ENCODE measurements around the gene PROK1. TPM values are rescaled to one million over a fixed set of nuclear protein-coding genes. Genes with fewer than 3 reads are reported as not detected.

The PROK1 gene
- total RNA-seq, 1 experiment from 2014 or later, result 0.22 TPM

DNA sequence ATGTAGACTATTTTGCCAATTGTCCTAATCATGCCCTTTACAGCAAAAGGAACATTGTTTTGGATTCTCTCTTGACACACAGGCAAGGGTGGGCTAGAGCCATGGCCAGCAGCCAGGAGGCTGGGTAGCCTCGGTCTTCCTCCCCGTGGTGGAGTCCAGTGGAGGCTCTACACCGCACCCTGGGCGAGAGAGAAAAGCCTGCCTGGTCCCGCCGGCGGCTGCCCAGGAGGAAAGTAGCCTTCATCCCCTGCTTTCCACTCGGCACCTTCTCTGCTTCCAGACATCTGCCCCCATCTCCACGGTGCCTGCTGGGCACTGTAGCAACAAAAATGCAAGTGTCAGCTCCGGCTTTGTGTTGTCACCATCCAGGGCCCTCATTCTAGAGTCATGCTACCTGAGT is 21.6 kb downstream of the PROK1 start (continued):
- TF ChIP-seq, protein P1, sequence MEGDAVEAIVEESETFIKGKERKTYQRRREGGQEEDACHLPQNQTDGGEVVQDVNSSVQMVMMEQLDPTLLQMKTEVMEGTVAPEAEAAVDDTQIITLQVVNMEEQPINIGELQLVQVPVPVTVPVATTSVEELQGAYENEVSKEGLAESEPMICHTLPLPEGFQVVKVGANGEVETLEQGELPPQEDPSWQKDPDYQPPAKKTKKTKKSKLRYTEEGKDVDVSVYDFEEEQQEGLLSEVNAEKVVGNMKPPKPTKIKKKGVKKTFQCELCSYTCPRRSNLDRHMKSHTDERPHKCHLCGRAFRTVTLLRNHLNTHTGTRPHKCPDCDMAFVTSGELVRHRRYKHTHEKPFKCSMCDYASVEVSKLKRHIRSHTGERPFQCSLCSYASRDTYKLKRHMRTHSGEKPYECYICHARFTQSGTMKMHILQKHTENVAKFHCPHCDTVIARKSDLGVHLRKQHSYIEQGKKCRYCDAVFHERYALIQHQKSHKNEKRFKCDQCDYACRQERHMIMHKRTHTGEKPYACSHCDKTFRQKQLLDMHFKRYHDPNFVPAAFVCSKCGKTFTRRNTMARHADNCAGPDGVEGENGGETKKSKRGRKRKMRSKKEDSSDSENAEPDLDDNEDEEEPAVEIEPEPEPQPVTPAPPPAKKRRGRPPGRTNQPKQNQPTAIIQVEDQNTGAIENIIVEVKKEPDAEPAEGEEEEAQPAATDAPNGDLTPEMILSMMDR (IDR thresholded peaks at IDR 0.05 in 2 of 3, conservative IDR thresholded peaks at IDR 0.05 in 1 of 3; ENCODE audit: borderline replicate concordance in 1 of 3, insufficient read depth in 1 of 3, low read depth in 2 of 3, low read length in 2 of 3), result no peak
- TF ChIP-seq EZH2phosphoT487 (IDR thresholded peaks at IDR 0.05; ENCODE audit: borderline replicate concordance) (no peak), EGR1 (IDR thresholded peaks at IDR 0.05; ENCODE audit: low read depth) (no peak)

DNA sequence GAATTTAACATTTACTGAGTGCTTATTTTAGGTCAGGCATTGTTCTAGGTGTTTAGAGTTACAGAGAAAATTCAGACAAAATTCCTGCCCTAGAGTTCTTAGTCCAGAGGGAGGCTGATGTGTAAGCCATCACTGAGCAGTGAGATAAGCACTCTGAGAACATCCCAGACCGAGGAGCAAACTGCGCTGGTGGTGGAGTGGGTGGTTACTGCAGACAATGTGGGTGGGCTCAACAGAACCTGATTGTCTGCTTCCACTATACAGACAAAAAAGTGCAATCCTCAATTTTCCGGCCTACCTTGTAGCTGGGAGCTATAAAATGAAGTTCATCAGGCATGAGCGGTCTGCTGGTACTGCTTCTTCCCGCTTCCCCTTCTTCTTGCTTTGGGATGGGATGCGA is 23.5 kb downstream of the PROK1 start:
- no peaks in the 10 kb centered on the region for H3K9me2 ChIP-seq (ENCODE audit: insufficient read depth)
- intact Hi-C loops (cut with micrococcal nuclease), result no loop called here
- H3K36me3 ChIP-seq (ENCODE audit: control insufficient read depth in 1 of 2, insufficient read depth in 2 of 2, low read length in 2 of 2), result no peaks in the 10 kb centered on the region
- ChIA-PET RAD21 (ENCODE audit: low non-redundant PET in 1 of 2, low total read pairs in 2 of 2, uncharacterized antibody in 2 of 2, unreplicated experiment in 2 of 2) (no interaction called here), POLR2A (no interaction called here), CTCF (interaction anchor here (21.6 kb wide), 1 partner anchor 21 kb away, joined by 203 read pairs; no protein-coding TSS in a partner anchor)
- H3K4me3 ChIP-seq (replicated peaks in 1 of 2; ENCODE audit: low read depth in 1 of 2, low read length in 2 of 2), result no peak overlapping the region
- H3K9ac ChIP-seq (ENCODE audit: low read length), result no peak overlapping the region
- no peak overlapping the region for H2AFZ ChIP-seq (ENCODE audit: low read depth, low read length, poor library complexity, severe bottlenecking)
- H3K9me3 ChIP-seq (ENCODE audit: control insufficient read depth in 1 of 2, insufficient read depth in 1 of 2, low read depth in 1 of 2, low read length in 2 of 2), result no peaks in the 10 kb centered on the region
- no peak overlapping the region for H3K4me2 ChIP-seq (ENCODE audit: low read length)
- H4K20me1 ChIP-seq (ENCODE audit: insufficient read depth), result no peaks in the 10 kb centered on the region
- no peaks in the 10 kb centered on the region for H3K27me3 ChIP-seq (ENCODE audit: insufficient read depth, low read length)
- ATAC-seq (no peak), DNase-seq (ENCODE audit: low read depth, low spot score) (no peak)
- BruUV-seq (replicated peaks), result no TSS peak
- H3K4me1 ChIP-seq (ENCODE audit: control insufficient read depth in 1 of 2, insufficient read depth in 2 of 2, low read length in 2 of 2), result peaks cover 23 to 47% of the 10 kb centered on the region in 2 experiments
- H3K79me2 ChIP-seq (ENCODE audit: insufficient read depth, low read length), result no peaks in the 10 kb centered on the region
- H3K27ac ChIP-seq (ENCODE audit: low read depth, low read length), result no peak overlapping the region
- no peak for TF ChIP-seq YY1 (IDR thresholded peaks at IDR 0.05; ENCODE audit: extremely low read depth, insufficient replicate concordance, low read depth, low read length)
- TF ChIP-seq CBX3 (IDR thresholded peaks at IDR 0.05; ENCODE audit: low read depth), result no peak
- no peak for TF ChIP-seq POLR2AphosphoS5 (IDR thresholded peaks at IDR 0.05; ENCODE audit: low read depth, low read length)
- TF ChIP-seq, protein P2, sequence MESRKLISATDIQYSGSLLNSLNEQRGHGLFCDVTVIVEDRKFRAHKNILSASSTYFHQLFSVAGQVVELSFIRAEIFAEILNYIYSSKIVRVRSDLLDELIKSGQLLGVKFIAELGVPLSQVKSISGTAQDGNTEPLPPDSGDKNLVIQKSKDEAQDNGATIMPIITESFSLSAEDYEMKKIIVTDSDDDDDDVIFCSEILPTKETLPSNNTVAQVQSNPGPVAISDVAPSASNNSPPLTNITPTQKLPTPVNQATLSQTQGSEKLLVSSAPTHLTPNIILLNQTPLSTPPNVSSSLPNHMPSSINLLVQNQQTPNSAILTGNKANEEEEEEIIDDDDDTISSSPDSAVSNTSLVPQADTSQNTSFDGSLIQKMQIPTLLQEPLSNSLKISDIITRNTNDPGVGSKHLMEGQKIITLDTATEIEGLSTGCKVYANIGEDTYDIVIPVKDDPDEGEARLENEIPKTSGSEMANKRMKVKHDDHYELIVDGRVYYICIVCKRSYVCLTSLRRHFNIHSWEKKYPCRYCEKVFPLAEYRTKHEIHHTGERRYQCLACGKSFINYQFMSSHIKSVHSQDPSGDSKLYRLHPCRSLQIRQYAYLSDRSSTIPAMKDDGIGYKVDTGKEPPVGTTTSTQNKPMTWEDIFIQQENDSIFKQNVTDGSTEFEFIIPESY (IDR thresholded peaks at IDR 0.05; ENCODE audit: extremely low read depth, insufficient replicate concordance, low read length), result no peak
- no peak for TF ChIP-seq SP1 (IDR thresholded peaks at IDR 0.05; ENCODE audit: low read depth)
- TF ChIP-seq FOSL1 (IDR thresholded peaks at IDR 0.05; ENCODE audit: low read depth), result no peak
- no peak for TF ChIP-seq ELF1 (IDR thresholded peaks at IDR 0.05; ENCODE audit: borderline replicate concordance, low read depth)
- no peak for TF ChIP-seq JUND (IDR thresholded peaks at IDR 0.05)
- TF ChIP-seq SIN3A (IDR thresholded peaks at IDR 0.05; ENCODE audit: low read depth), result no peak
- TF ChIP-seq EZH2phosphoT487 (IDR thresholded peaks at IDR 0.05; ENCODE audit: borderline replicate concordance), result no peak
- no peak for TF ChIP-seq SRF (IDR thresholded peaks at IDR 0.05; ENCODE audit: low read depth)
- no peak for TF ChIP-seq ZFX (IDR thresholded peaks at IDR 0.05)
- TF ChIP-seq EZH2 (IDR thresholded peaks at IDR 0.05), result no peak
- TF ChIP-seq, protein P3, sequence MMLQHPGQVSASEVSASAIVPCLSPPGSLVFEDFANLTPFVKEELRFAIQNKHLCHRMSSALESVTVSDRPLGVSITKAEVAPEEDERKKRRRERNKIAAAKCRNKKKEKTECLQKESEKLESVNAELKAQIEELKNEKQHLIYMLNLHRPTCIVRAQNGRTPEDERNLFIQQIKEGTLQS (IDR thresholded peaks at IDR 0.05), result no peak
- TF ChIP-seq EGR1 (IDR thresholded peaks at IDR 0.05; ENCODE audit: low read depth), result no peak
- TF ChIP-seq MAX (IDR thresholded peaks at IDR 0.05), result no peak
- TF ChIP-seq REST (IDR thresholded peaks at IDR 0.05; ENCODE audit: low read depth), result no peak

All from HCT116 (cell line).